Mucosa of rectum (tissue), 2 donors: ENCODE measurements around the gene ZNF28.
"Not testable (repeated sequence)": the region's sequence is repeated elsewhere in the genome, so short reads cannot be mapped to it uniquely, and the experiment has no call there.

Source experiments
- H3K27ac ChIP-seq, 2 donors: one replicate each; pipeline ENCODE4 v1.7.0; 2013; ENCODE audit warnings: inconsistent platforms in 2 of 2, low read depth in 2 of 2, low read length in 2 of 2
- H3K27me3 ChIP-seq, 2 donors: one replicate each; pipeline ENCODE4 v1.7.0; 2013; ENCODE audit warnings: low read length in 2 of 2; ENCODE audit not compliant: control insufficient read depth in 2 of 2, insufficient read depth in 2 of 2
- H3K36me3 ChIP-seq, 2 donors: one replicate each; pipeline ENCODE4 v1.7.0; 2013; ENCODE audit warnings: low read length in 2 of 2; ENCODE audit not compliant: control insufficient read depth in 2 of 2, insufficient read depth in 2 of 2
- H3K4me1 ChIP-seq, 2 donors: one replicate each; pipeline ENCODE4 v1.7.0; 2013; ENCODE audit warnings: low read length in 2 of 2, mild to moderate bottlenecking in 1 of 2; ENCODE audit not compliant: control insufficient read depth in 2 of 2, insufficient read depth in 2 of 2
- H3K4me3 ChIP-seq, 2 donors: one replicate each; pipeline ENCODE4 v1.7.0; 2013; ENCODE audit warnings: low read length in 2 of 2
- H3K9ac ChIP-seq, 2 donors: one replicate each; pipeline ENCODE4 v1.7.0; 2013; ENCODE audit warnings: low read length in 2 of 2, low read depth in 1 of 2, mild to moderate bottlenecking in 1 of 2
- H3K9me3 ChIP-seq, 2 donors: one replicate each; pipeline ENCODE4 v1.7.0; 2013; ENCODE audit warnings: low read length in 2 of 2; ENCODE audit not compliant: control insufficient read depth in 2 of 2
- donor health status: healthy.
- donor health status: Normal muscosa, but diverticular disease.

The ZNF28 gene

DNA sequence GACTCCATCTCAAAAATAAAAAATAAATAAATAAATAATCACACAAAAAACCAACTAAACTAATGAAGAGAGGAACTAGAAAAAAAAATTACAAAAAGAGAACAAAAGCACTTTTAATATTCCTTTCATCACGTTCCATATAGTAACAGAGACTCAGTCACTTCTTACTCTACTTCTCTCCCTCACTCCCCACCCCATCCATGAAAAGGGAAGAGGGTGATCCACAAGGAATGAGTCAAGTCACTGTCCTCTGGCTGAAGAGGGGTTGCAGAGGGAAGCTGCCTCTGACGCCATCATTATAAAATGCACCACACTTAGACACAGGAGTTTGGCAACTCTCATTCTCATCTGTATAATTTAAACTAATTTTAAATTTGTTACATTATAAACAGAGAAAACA is 38.6 kb downstream of the ZNF28 start:
- H3K4me3 ChIP-seq, H3K27ac ChIP-seq, H3K9me3 ChIP-seq, H3K4me1 ChIP-seq, H3K27me3 ChIP-seq, H3K9ac ChIP-seq: not testable (repeated sequence)
- H3K36me3 ChIP-seq: peaks cover 4 to 19% of the 10 kb centered on the region in 2 donors

DNA sequence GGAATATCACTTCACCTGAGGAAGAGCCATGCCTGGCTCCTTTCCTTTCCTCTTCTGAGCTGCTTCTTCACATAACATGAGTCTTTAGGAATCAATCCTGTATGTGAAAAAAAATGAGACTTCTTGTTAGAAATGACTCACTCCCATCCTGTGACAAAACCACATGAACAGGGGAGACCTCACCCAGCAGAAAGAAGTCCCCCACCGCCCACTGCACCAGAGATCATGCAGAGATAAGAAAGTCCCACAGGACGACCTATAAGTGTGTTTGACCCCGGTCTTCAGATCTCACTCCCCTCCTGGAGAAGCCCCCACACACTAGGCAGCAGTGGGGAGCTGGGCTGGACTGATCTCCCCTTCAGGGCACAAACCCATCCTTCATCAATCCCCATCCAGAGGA is 42.6 kb downstream of the ZNF28 start:
- peaks cover 19 to 35% of the 10 kb centered on the region in 2 donors for H3K36me3 ChIP-seq
- H3K27me3 ChIP-seq: no peaks in the 10 kb centered on the region
- no peak overlapping the region for H3K4me3 ChIP-seq
- H3K9ac ChIP-seq: no peak overlapping the region
- no peaks in the 10 kb centered on the region for H3K9me3 ChIP-seq
- H3K4me1 ChIP-seq: no peaks in the 10 kb centered on the region
- H3K27ac ChIP-seq: no peak overlapping the region

DNA sequence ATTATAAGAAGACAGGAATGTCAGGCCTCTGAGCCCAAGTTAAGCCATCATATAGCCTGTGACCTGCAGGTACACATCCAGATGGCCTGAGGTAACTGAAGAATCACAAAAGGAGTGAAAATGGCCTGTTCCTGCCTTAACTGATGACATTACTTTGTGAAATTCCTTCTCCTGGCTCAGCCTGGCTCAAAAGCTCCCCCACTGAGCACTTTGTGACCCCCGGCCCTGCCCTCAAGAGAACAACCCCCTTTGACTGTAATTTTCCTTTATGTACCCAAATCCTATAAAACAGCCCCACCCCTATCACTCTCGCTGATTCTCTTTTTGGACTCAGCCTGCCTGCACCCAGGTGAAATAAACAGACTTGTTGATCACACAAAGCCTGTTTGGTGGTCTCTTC is 65.0 kb downstream of the ZNF28 start:
- H3K9ac ChIP-seq, H3K36me3 ChIP-seq, H3K4me1 ChIP-seq, H3K9me3 ChIP-seq, H3K27me3 ChIP-seq, H3K27ac ChIP-seq, H3K4me3 ChIP-seq: not testable (repeated sequence)

DNA sequence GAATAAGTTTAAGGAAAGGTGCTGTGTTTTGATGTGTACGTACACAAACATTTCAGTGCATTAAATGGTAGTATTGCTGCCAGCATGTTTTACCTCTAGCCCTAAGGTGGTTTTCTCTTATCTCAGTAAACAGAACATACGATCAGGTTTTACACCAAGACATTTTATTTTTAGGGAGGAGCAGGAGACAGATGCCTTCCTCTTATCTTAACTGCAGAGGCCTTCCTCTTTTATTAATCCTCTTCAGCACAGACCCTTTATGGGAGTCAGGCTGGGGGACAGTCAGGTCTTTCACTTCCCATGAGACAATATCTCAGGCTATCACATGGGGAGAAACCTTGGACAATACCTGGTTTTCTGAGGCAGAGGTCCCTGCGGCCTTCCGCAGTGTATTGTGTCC is 71.7 kb downstream of the ZNF28 start:
- H3K27ac ChIP-seq: no peak overlapping the region
- no peaks in the 10 kb centered on the region for H3K27me3 ChIP-seq

DNA sequence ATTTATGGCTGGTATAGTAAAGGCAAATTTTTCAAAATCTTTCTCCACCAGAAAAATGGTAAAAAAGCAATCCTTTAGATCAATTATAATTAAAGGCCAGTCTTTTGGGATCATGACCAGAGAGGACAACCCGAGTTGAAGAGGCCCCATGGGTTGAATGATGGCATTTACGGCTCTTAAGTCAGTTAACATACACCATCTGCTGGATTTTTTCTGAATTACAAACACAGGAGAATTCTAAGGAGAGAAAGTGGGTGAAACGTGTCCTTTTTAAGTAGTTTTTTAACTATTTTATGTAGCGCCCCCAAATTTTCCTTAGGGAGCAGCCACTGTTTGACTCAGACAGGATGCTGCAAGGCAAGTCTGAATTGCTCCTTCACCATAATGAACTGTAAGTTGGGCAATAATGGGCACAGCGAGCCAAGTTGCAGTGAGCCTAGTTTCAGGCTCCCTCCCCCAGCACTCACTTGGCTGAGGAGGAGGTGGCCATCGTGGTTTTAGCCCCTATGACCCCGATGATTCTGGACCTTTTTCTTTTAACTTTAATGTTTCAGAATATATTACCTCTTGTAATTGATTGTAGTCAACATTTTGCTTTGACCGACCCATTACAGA is 73.0 kb downstream of the ZNF28 start:
- no peak overlapping the region for H3K4me3 ChIP-seq

More for the DNA sequence above, 71.7 kb downstream of the ZNF28 start:
- H3K4me1 ChIP-seq: no peaks in the 10 kb centered on the region
- H3K4me3 ChIP-seq: no peak overlapping the region
- no peaks in the 10 kb centered on the region for H3K36me3 ChIP-seq
- no peak overlapping the region for H3K9ac ChIP-seq
- no peaks in the 10 kb centered on the region for H3K9me3 ChIP-seq

More for the DNA sequence above, 73.0 kb downstream of the ZNF28 start:
- no peaks in the 10 kb centered on the region for H3K27me3 ChIP-seq
- H3K9ac ChIP-seq: no peak overlapping the region
- no peak overlapping the region for H3K27ac ChIP-seq
- no peaks in the 10 kb centered on the region for H3K9me3 ChIP-seq
- no peaks in the 10 kb centered on the region for H3K4me1 ChIP-seq
- H3K36me3 ChIP-seq: no peaks in the 10 kb centered on the region
